ENCODE data around the gene DAB2IP.

DAB2IP gene

DNA sequence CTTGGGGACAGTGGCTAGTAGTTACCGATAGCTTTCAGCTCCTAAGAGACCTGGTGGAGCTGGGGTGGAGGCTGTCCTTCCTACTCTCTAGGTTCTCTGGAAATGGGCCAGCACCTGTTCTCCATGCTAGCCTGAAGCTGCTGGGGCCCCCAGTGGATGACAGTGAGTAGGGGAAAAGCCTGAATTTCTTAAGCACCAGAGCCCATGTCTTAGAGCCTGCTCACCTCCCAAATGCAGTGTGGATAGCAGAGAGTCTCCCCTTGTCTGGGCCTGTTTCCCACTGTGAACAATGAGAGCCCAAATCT is 105.8 kb downstream of the DAB2IP start:
- TF ChIP-seq CTCF (IDR thresholded peaks at IDR 0.05; ENCODE audit: borderline replicate concordance, extremely low read depth, low read length, poor library complexity, severe bottlenecking): no peak
- TF ChIP-seq EZH2 (IDR thresholded peaks at IDR 0.05; ENCODE audit: borderline replicate concordance, low read depth, low read length, severe bottlenecking): no peak
- ATAC-seq (ENCODE audit: insufficient read depth, low read depth) (no peak), DNase-seq (no peak)
- Histone ChIP-seq H3K9ac (ENCODE audit: low read depth, low read length) (no peak overlapping the region), H3K4me1 (ENCODE audit: insufficient read depth, low read length) (no peaks in the 10 kb centered on the region), H3K4me2 (ENCODE audit: insufficient read depth, low read length) (no peak overlapping the region), H3K36me3 (ENCODE audit: insufficient read depth, low read length) (no peaks in the 10 kb centered on the region), H4K20me1 (ENCODE audit: insufficient read depth, low read length) (no peaks in the 10 kb centered on the region; the same call in 1 of the 2 replicates), H2AFZ (ENCODE audit: low read depth, low read length) (no peak overlapping the region), H3K4me3 (ENCODE audit: low read depth in 1 of 2, low read length in 2 of 2) (no peak overlapping the region), H3K79me2 (ENCODE audit: insufficient read depth, low read length) (no peaks in the 10 kb centered on the region), H3K27ac (ENCODE audit: low read length) (no peak overlapping the region), H3K27me3 (ENCODE audit: insufficient read depth, low read length, poor library complexity) (no peaks in the 10 kb centered on the region), H3K9me3 (ENCODE audit: insufficient read depth, low read length, severe bottlenecking) (no peaks in the 10 kb centered on the region)

GRCh38 chr9:121758693-121759092 is 107.3 kb downstream of the DAB2IP start:
- Histone ChIP-seq H3K9me3 (ENCODE audit: insufficient read depth, low read length, severe bottlenecking) (no peaks in the 10 kb centered on the region), H3K4me1 (ENCODE audit: insufficient read depth, low read length) (no peaks in the 10 kb centered on the region), H3K4me3 (ENCODE audit: low read depth in 1 of 2, low read length in 2 of 2) (no peak overlapping the region), H3K79me2 (ENCODE audit: insufficient read depth, low read length) (no peaks in the 10 kb centered on the region), H2AFZ (ENCODE audit: low read depth, low read length) (no peak overlapping the region), H3K27ac (ENCODE audit: low read length) (no peak overlapping the region), H4K20me1 (ENCODE audit: insufficient read depth, low read length) (no peaks in the 10 kb centered on the region; the same call in 1 of the 2 replicates), H3K9ac (ENCODE audit: low read depth, low read length) (no peak overlapping the region), H3K36me3 (ENCODE audit: insufficient read depth, low read length) (no peaks in the 10 kb centered on the region), H3K4me2 (ENCODE audit: insufficient read depth, low read length) (no peak overlapping the region), H3K27me3 (ENCODE audit: insufficient read depth, low read length, poor library complexity) (no peaks in the 10 kb centered on the region)
- DNase-seq (no peak), ATAC-seq (ENCODE audit: insufficient read depth, low read depth) (no peak)
- TF ChIP-seq EZH2 (IDR thresholded peaks at IDR 0.05; ENCODE audit: borderline replicate concordance, low read depth, low read length, severe bottlenecking): no peak
- TF ChIP-seq CTCF (IDR thresholded peaks at IDR 0.05; ENCODE audit: borderline replicate concordance, extremely low read depth, low read length, poor library complexity, severe bottlenecking): no peak

DNA sequence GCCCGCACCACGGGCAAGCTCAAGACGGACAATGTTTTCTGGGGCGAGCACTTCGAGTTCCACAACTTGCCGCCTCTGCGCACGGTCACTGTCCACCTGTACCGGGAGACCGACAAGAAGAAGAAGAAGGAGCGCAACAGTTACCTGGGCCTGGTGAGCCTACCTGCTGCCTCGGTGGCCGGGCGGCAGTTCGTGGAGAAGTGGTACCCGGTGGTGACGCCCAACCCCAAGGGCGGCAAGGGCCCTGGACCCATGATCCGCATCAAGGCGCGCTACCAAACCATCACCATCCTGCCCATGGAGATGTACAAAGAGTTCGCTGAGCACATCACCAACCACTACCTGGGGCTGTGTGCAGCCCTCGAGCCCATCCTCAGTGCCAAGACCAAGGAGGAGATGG is 108.6 kb downstream of the DAB2IP start:
- no peaks in the 10 kb centered on the region; the same call in 1 of the 2 replicates for H4K20me1 ChIP-seq (ENCODE audit: insufficient read depth, low read length)
- H3K9me3 ChIP-seq (ENCODE audit: insufficient read depth, low read length, severe bottlenecking): no peaks in the 10 kb centered on the region
- no peak overlapping the region for H3K4me3 ChIP-seq (ENCODE audit: low read depth in 1 of 2, low read length in 2 of 2)
- H3K9ac ChIP-seq (ENCODE audit: low read depth, low read length): no peak overlapping the region
- TF ChIP-seq EZH2 (IDR thresholded peaks at IDR 0.05; ENCODE audit: borderline replicate concordance, low read depth, low read length, severe bottlenecking) (no peak), CTCF (IDR thresholded peaks at IDR 0.05; ENCODE audit: borderline replicate concordance, extremely low read depth, low read length, poor library complexity, severe bottlenecking) (no peak)
- no peaks in the 10 kb centered on the region for H3K4me1 ChIP-seq (ENCODE audit: insufficient read depth, low read length)
- no peak overlapping the region for H3K27ac ChIP-seq (ENCODE audit: low read length)
- no peak overlapping the region for H3K4me2 ChIP-seq (ENCODE audit: insufficient read depth, low read length)
- H2AFZ ChIP-seq (ENCODE audit: low read depth, low read length): no peak overlapping the region
- DNase-seq (no peak), ATAC-seq (ENCODE audit: insufficient read depth, low read depth) (no peak)
- no peaks in the 10 kb centered on the region for H3K27me3 ChIP-seq (ENCODE audit: insufficient read depth, low read length, poor library complexity)
- no peaks in the 10 kb centered on the region for H3K36me3 ChIP-seq (ENCODE audit: insufficient read depth, low read length)
- H3K79me2 ChIP-seq (ENCODE audit: insufficient read depth, low read length): no peaks in the 10 kb centered on the region

DNA sequence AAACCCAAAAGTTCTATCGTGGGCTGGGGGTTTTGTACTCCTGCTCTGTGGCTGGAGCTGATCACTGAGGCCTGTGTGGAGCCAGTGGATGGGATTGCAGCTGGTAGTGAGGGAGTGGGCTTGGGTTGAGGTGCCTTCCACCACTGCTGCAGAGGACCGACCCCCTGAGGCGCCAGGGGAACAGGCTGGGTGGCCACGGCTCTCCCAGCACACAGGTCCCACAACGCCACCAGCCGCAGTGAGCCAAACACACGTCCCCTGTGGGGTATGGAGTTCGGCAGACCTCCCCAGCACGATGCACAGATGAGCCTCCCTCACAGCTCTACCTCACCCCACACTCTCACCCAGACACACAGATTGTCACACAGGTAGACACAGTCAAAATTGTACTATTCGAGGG is 109.1 kb downstream of the DAB2IP start:
- ATAC-seq (ENCODE audit: insufficient read depth, low read depth): no peak
- H3K4me1 ChIP-seq (ENCODE audit: insufficient read depth, low read length): no peaks in the 10 kb centered on the region

More for the DNA sequence above, 109.1 kb downstream of the DAB2IP start:
- Histone ChIP-seq H3K36me3 (ENCODE audit: insufficient read depth, low read length) (no peaks in the 10 kb centered on the region), H4K20me1 (ENCODE audit: insufficient read depth, low read length) (no peaks in the 10 kb centered on the region; the same call in 1 of the 2 replicates), H3K4me2 (ENCODE audit: insufficient read depth, low read length) (no peak overlapping the region), H3K9me3 (ENCODE audit: insufficient read depth, low read length, severe bottlenecking) (no peaks in the 10 kb centered on the region), H3K27me3 (ENCODE audit: insufficient read depth, low read length, poor library complexity) (no peaks in the 10 kb centered on the region), H2AFZ (ENCODE audit: low read depth, low read length) (no peak overlapping the region), H3K9ac (ENCODE audit: low read depth, low read length) (no peak overlapping the region), H3K27ac (ENCODE audit: low read length) (no peak overlapping the region), H3K4me3 (ENCODE audit: low read depth in 1 of 2, low read length in 2 of 2) (no peak overlapping the region), H3K79me2 (ENCODE audit: insufficient read depth, low read length) (no peaks in the 10 kb centered on the region)
- DNase-seq: no peak
- TF ChIP-seq CTCF (IDR thresholded peaks at IDR 0.05; ENCODE audit: borderline replicate concordance, extremely low read depth, low read length, poor library complexity, severe bottlenecking): no peak
- TF ChIP-seq EZH2 (IDR thresholded peaks at IDR 0.05; ENCODE audit: borderline replicate concordance, low read depth, low read length, severe bottlenecking): no peak

Data from DND-41 (cell line).